Body of pancreas (tissue), 4 donors: Measurements from ENCODE around the gene SPDYA. TPM values are rescaled to one million over a fixed set of nuclear protein-coding genes. Genes with fewer than 3 reads are reported as not detected.

Source experiments
- ATAC-seq: fragments of 150-250 bp; one replicate; pipeline ENCODE4 v1.9.1; 2016
- DNase-seq, 4 donors: peaks; one replicate each; pipeline ENCODE4 v3.0.0-alpha.2; 2019
- H3K27ac ChIP-seq, 4 donors: fragments of 200-600 bp; sonication (generic); 1 replicate in 3 of 4; 2 replicates in 1 of 4; pipeline versions ENCODE4 v1.5.1 to v1.6.1; 2016 to 2019; ENCODE audit warnings: mild to moderate bottlenecking in 1 of 4, mixed read lengths in 1 of 4, moderate library complexity in 1 of 4
- H3K27me3 ChIP-seq, 2 donors: fragments of 200-600 bp; sonication (generic); one replicate each; pipeline ENCODE4 v1.6.0; 2016; ENCODE audit warnings: mild to moderate bottlenecking in 1 of 2
- H3K36me3 ChIP-seq, 2 donors: fragments of 200-600 bp; sonication (generic); replicated peaks in 1 of 2; 2 replicates each; pipeline ENCODE4 v1.5.1; 2016; ENCODE audit warnings: low read depth in 2 of 2; ENCODE audit not compliant: insufficient read depth in 1 of 2
- H3K4me1 ChIP-seq: fragments of 200-600 bp; sonication (generic); one replicate; pipeline ENCODE4 v1.6.0; 2016
- H3K4me3 ChIP-seq, 2 donors: fragments of 200-600 bp; sonication (generic); 1 replicate in 1 of 2; 2 replicates in 1 of 2; pipeline ENCODE4 v1.5.1; 2016 to 2019
- H3K9me3 ChIP-seq, 3 donors: fragments of 200-600 bp; sonication (generic); 1 replicate in 2 of 3; 2 replicates in 1 of 3; pipeline ENCODE4 v1.5.1; 2016
- POLR2A ChIP-seq, 3 donors: fragments of 450-650 bp; IDR thresholded peaks; one replicate each; pipeline ENCODE4 v1.6.1; 2016; ENCODE audit warnings: antibody characterized with exemption in 3 of 3, mild to moderate bottlenecking in 2 of 3
- WGBS, 2 donors: methylation state at CpG; one replicate each; pipeline ENCODE4 v1.1.5; 2017; 5-methylcytosine and 5-hydroxymethylcytosine counted together
- intact Hi-C: fragments of 100-400 bp; cut with DNase I; formaldehyde crosslinking; loops from one replicate; pipeline ENCODE4 v1.15.1; 2023
- total RNA-seq, 2 donors: library from RNA; depleted of rRNA; stranded (reverse); fragments of >200 nt; gene quantifications; one replicate each; pipeline ENCODE4 v1.1.0, GENCODE V29; 2016
- TF ChIP-seq, protein P1 (sequence below), 7 experiments: fragments of 450-650 bp in 4 of 7; fragments of 200-600 bp in 3 of 7; sonication (generic) in 3 of 7; IDR thresholded peaks; one replicate each; pipeline ENCODE4 v1.5.1; 2016 to 2019; ENCODE audit warnings: antibody characterized with exemption in 7 of 7

The SPDYA gene
- total RNA-seq, 2 donors from 2014 or later, result 0.26 to 1.6 TPM

DNA sequence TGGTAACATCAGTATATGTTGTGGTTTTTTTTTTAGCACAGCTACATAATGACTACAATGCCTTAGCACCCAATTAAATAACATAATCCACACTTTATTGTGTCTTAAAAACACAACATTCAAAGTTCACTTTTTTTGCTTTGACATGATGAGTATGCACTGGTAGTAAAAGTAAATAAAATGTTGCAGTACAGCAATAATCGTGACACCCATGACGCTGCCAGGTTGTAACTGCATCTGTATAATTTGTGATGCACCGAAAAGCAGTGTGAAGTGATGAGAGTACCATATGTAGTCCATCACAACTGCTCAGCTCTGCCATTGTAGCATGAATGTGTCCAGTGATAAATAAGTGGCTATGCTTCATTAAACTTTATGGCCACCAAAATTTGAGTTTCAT is 43.3 kb upstream of the SPDYA start:
- Histone ChIP-seq H3K4me3 (no peak overlapping the region), H3K27me3 (no peaks in the 10 kb centered on the region), H3K36me3 (no peaks in the 10 kb centered on the region), H3K27ac (no peak overlapping the region), H3K4me1 (peaks cover 58% of the 10 kb centered on the region), H3K9me3 (no peaks in the 10 kb centered on the region)
- no peak for TF ChIP-seq POLR2A (IDR thresholded peaks at IDR 0.05)
- TF ChIP-seq, protein P1, sequence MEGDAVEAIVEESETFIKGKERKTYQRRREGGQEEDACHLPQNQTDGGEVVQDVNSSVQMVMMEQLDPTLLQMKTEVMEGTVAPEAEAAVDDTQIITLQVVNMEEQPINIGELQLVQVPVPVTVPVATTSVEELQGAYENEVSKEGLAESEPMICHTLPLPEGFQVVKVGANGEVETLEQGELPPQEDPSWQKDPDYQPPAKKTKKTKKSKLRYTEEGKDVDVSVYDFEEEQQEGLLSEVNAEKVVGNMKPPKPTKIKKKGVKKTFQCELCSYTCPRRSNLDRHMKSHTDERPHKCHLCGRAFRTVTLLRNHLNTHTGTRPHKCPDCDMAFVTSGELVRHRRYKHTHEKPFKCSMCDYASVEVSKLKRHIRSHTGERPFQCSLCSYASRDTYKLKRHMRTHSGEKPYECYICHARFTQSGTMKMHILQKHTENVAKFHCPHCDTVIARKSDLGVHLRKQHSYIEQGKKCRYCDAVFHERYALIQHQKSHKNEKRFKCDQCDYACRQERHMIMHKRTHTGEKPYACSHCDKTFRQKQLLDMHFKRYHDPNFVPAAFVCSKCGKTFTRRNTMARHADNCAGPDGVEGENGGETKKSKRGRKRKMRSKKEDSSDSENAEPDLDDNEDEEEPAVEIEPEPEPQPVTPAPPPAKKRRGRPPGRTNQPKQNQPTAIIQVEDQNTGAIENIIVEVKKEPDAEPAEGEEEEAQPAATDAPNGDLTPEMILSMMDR (IDR thresholded peaks at IDR 0.05), result no peak
- DNase-seq (no peak), ATAC-seq (no peak)
- intact Hi-C loops, result no loop called here
- 65 to 74% methylated on average over 3 of the region's 3 CpGs for WGBS, 2 donors

DNA sequence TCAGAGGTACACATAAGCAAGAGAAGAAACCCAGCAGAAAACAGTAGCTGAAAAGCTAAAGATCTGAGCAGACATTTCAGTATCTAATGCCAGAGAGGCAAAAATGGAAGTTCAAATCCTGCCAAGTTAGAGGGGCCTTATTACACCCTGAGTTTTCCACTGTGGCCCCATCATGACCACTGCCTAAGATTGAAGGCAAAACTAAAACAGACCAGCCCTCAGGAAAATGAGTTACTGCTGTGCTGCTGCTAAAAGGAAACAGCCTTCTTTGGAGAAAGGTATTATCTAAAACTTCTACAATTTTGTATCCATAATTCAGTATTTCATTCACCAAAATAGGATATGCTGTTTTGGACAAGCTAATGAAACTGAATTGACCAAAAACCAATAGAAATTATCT is 42.2 kb upstream of the SPDYA start:
- Histone ChIP-seq H3K9me3 (no peaks in the 10 kb centered on the region), H3K27ac (no peak overlapping the region), H3K27me3 (no peaks in the 10 kb centered on the region), H3K4me3 (no peak overlapping the region), H3K36me3 (no peaks in the 10 kb centered on the region), H3K4me1 (peaks cover 57% of the 10 kb centered on the region)
- DNase-seq (no peak), ATAC-seq (no peak)
- no peak for TF ChIP-seq POLR2A (IDR thresholded peaks at IDR 0.05)
- TF ChIP-seq, protein P1 (IDR thresholded peaks at IDR 0.05), result no peak
- intact Hi-C loops, result no loop called here

DNA sequence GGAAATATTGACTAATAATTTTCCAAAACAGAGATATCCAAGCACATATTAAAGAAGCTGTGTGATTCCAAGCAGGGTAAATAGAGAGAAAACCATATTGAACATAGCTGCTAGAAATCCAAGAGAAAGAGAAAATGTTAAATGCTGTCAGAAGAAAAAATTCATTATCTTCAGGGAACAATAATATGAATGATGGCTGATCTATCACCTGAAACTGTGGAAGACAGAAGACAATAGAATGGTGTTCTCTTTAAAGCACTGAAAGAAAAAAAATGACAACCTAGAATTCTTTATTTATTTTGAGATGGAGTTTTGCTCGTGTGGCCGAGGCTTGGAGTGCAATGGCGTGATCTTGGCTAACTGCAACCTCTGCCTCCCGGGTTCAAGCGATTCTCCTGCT is 41.7 kb upstream of the SPDYA start:
- no peak for TF ChIP-seq POLR2A (IDR thresholded peaks at IDR 0.05)
- TF ChIP-seq, protein P1 (IDR thresholded peaks at IDR 0.05), result no peak
- Histone ChIP-seq H3K4me1 (peaks cover 58% of the 10 kb centered on the region), H3K36me3 (no peaks in the 10 kb centered on the region), H3K4me3 (no peak overlapping the region), H3K9me3 (no peaks in the 10 kb centered on the region), H3K27ac (no peak overlapping the region), H3K27me3 (no peaks in the 10 kb centered on the region)
- intact Hi-C loops, result no loop called here
- 91 to 92% methylated on average over 5 of the region's 5 CpGs for WGBS, 2 donors
- no peak for DNase-seq
- no peak for ATAC-seq

DNA sequence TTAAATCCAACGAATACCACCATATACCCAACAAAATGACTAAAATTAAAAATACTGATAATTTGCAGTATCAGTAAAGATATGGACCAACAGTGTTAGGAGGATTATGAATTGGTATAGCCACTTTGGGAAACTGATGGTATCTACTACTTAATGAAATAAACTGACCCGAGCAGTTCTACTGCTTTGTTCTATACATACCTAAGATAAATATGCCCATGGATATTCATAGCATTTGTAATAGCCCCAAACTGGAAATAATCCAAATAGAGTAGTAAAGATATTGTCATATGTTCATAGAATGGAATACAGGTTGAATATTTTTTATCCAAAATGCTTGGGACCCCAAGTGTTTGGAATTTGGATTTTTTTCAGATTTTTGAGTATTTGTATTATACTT is 38.3 kb upstream of the SPDYA start:
- Histone ChIP-seq H3K4me3 (no peak overlapping the region), H3K4me1 (peaks cover 50% of the 10 kb centered on the region), H3K9me3 (no peaks in the 10 kb centered on the region), H3K27me3 (no peaks in the 10 kb centered on the region), H3K36me3 (no peaks in the 10 kb centered on the region), H3K27ac (no peak overlapping the region)
- WGBS, 2 donors, result 68 to 79% methylated on average over 2 of the region's 2 CpGs
- TF ChIP-seq, protein P1 (IDR thresholded peaks at IDR 0.05), result no peak
- TF ChIP-seq POLR2A (IDR thresholded peaks at IDR 0.05), result no peak
- no peak for ATAC-seq
- intact Hi-C loops, result no loop called here
- DNase-seq, result no peak

DNA sequence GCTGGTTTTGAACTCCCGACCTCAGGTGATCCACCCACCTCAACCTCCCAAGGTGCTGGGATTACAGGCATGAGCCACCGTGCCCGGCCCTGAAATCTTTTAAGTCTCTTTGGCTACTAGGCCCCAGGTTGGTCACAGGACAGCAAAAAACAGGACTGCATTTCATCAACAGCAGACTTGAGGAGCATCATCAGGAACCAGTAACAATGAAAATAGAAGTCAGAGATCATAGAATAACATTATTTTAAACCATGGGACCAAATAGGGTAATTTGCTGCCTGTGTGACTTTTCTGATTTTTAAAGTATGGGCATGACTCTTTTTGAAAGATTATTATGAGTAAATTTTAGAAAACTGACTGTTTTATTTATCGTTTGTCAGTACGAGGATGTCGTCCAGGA is 34.2 kb upstream of the SPDYA start:
- intact Hi-C loops, result no loop called here
- H3K27me3 ChIP-seq, result no peaks in the 10 kb centered on the region
- H3K4me3 ChIP-seq, result no peak overlapping the region
- H3K4me1 ChIP-seq, result peaks cover 38% of the 10 kb centered on the region
- ATAC-seq (no peak), DNase-seq (no peak)
- peaks cover 9 to 15% of the 10 kb centered on the region in 2 donors for H3K36me3 ChIP-seq
- no peak overlapping the region for H3K27ac ChIP-seq
- 85 to 87% methylated on average over 6 of the region's 6 CpGs for WGBS, 2 donors
- H3K9me3 ChIP-seq, result no peaks in the 10 kb centered on the region
- no peak for TF ChIP-seq POLR2A (IDR thresholded peaks at IDR 0.05)
- TF ChIP-seq, protein P1 (IDR thresholded peaks at IDR 0.05), result no peak
